Right lobe of liver (tissue), 6 donors: ENCODE data around the gene ZNRF4. TPM values are rescaled to one million over a fixed set of nuclear protein-coding genes. Genes with fewer than 3 reads are reported as not detected.
"Not testable (repeated sequence)": the region's sequence is repeated elsewhere in the genome, so short reads cannot be mapped to it uniquely, and the experiment has no call there.

Source experiments
- ATAC-seq, 4 donors: fragments of 200-7000 bp; cut with Tn5 transposase; one replicate each; pipeline ENCODE4 v1.9.1; 2020; ENCODE audit warnings: mild to moderate bottlenecking in 4 of 4, moderate library complexity in 4 of 4
- DNase-seq, 3 donors: peaks; one replicate each; pipeline ENCODE4 v3.0.0-alpha.2; 2020
- H3K27ac ChIP-seq, 3 donors: fragments of 200-600 bp; one replicate each; pipeline ENCODE4 v1.8.0; 2022
- H3K27me3 ChIP-seq, 2 donors: fragments of 200-600 bp; one replicate each; pipeline ENCODE4 v1.8.0; 2022
- H3K36me3 ChIP-seq, 4 donors: fragments of 200-600 bp; sonication (generic) in 1 of 4; one replicate each; pipeline versions ENCODE4 v1.5.1 to v1.8.0; 2017 to 2022; ENCODE audit warnings: control low read depth in 1 of 4
- H3K4me1 ChIP-seq, 4 donors: fragments of 200-600 bp; sonication (generic) in 1 of 4; one replicate each; pipeline versions ENCODE4 v1.5.1 to v1.8.0; 2017 to 2022; ENCODE audit warnings: control low read depth in 1 of 4
- H3K4me3 ChIP-seq, 3 donors: fragments of 200-600 bp; one replicate each; pipeline ENCODE4 v1.8.0; 2022
- H3K9me3 ChIP-seq, 4 donors: fragments of 200-600 bp; sonication (generic) in 1 of 4; one replicate each; pipeline versions ENCODE4 v1.5.1 to v1.8.0; 2017 to 2022; ENCODE audit warnings: control low read depth in 1 of 4
- POLR2A ChIP-seq: fragments of 450-650 bp; IDR thresholded peaks from one replicate; pipeline ENCODE4 v1.6.1; 2017; ENCODE audit warnings: antibody characterized with exemption, mild to moderate bottlenecking
- WGBS: methylation state at CpG from one replicate; pipeline ENCODE4 v1.1.6; 2018; ENCODE audit warnings: low coverage, low lambda C conversion rate; ENCODE audit not compliant: insufficient coverage; ENCODE audit errors: missing lambda C conversion rate; 5-methylcytosine and 5-hydroxymethylcytosine counted together
- intact Hi-C, 2 donors: fragments of 100-400 bp; cut with DNase I; formaldehyde crosslinking; loops; one replicate each; pipeline versions ENCODE4 v1.11.2 to v1.14.1; 2022
- total RNA-seq, 6 experiments: library from RNA; depleted of rRNA in 2 of 6; stranded (reverse); fragments of >200 nt in 2 of 6; fragmentation: NEBNext Ultra II Directional in 3 of 6; extraction: Animal tissue kit (Norgen Biotek cat#: 25700) in 3 of 6; gene quantifications; one replicate each; pipeline versions ENCODE4 v1.1.0 to v1.2.4, GENCODE V29; 2016 to 2023
- TF ChIP-seq, protein P1 (sequence below), 4 donors: fragments of 200-600 bp in 3 of 4; fragments of 450-650 bp in 1 of 4; IDR thresholded peaks; one replicate each; pipeline versions ENCODE4 v1.5.1 to v1.8.0; 2016 to 2022; ENCODE audit warnings: antibody characterized with exemption in 4 of 4, mild to moderate bottlenecking in 2 of 4
- donor health status: DM: no; HTN: yes; CAD: no.
- donor health status: DM: no; HTN: no; CAD: no.
- donor health status: DM: no; HTN: no; CAD: no.
- donor health status: DM: no; HTN: yes; CAD: no.
- donor health status: DM: no; HTN: yes; CAD: no.

The ZNRF4 gene
- total RNA-seq, 6 experiments from 2014 or later, result not detected

DNA sequence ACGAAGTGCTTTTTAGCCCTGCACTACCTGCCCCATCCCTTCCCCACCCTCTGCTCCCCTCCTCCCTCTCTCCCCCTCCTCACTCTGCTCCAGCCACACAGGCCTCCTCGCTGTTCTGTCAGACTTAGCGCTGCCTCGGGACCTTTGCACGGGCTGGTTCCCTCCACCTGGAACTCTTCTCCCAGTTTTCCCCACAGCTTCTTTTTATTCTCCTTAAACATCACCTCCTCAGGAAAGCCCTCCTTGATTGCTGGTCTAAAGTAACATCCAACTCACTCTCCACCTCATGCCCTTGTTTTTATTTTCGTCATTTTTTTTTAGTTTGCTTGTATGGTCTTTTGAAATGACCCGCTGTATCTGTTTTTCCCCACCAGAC is 19.6 kb upstream of the ZNRF4 start:
- DNase-seq (no peak), ATAC-seq (no peak)
- H3K4me1 ChIP-seq, result no peaks in the 10 kb centered on the region
- 68% methylated on average over 6 of the region's 7 CpGs for WGBS
- TF ChIP-seq POLR2A, result no peak
- TF ChIP-seq, protein P1, sequence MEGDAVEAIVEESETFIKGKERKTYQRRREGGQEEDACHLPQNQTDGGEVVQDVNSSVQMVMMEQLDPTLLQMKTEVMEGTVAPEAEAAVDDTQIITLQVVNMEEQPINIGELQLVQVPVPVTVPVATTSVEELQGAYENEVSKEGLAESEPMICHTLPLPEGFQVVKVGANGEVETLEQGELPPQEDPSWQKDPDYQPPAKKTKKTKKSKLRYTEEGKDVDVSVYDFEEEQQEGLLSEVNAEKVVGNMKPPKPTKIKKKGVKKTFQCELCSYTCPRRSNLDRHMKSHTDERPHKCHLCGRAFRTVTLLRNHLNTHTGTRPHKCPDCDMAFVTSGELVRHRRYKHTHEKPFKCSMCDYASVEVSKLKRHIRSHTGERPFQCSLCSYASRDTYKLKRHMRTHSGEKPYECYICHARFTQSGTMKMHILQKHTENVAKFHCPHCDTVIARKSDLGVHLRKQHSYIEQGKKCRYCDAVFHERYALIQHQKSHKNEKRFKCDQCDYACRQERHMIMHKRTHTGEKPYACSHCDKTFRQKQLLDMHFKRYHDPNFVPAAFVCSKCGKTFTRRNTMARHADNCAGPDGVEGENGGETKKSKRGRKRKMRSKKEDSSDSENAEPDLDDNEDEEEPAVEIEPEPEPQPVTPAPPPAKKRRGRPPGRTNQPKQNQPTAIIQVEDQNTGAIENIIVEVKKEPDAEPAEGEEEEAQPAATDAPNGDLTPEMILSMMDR (IDR thresholded peaks at IDR 0.05), result no peak
- no peaks in the 10 kb centered on the region for H3K36me3 ChIP-seq
- no peaks in the 10 kb centered on the region for H3K27me3 ChIP-seq
- H3K9me3 ChIP-seq, result no peaks in the 10 kb centered on the region
- H3K27ac ChIP-seq, result no peak overlapping the region
- no peak overlapping the region for H3K4me3 ChIP-seq
- intact Hi-C loops, result no loop called here

- intact Hi-C loops, result no loop called here
- TF ChIP-seq, protein P1 (IDR thresholded peaks at IDR 0.05), result no peak
- TF ChIP-seq POLR2A, result no peak
- ATAC-seq (peak in 1 of 4 donors; percentile 17), DNase-seq (no peak)
- Histone ChIP-seq H3K9me3 (no peaks in the 10 kb centered on the region), H3K36me3 (no peaks in the 10 kb centered on the region), H3K27ac (no peak overlapping the region), H3K4me3 (no peak overlapping the region), H3K4me1 (no peaks in the 10 kb centered on the region), H3K27me3 (no peaks in the 10 kb centered on the region)
- 2% methylated on average over 30 of the region's 41 CpGs for WGBS
Observed at GRCh38 chr19:5436106-5436947, 18.9 kb upstream of the ZNRF4 start.

- Histone ChIP-seq H3K36me3 (no peaks in the 10 kb centered on the region), H3K4me3 (no peak overlapping the region), H3K9me3 (no peaks in the 10 kb centered on the region), H3K27me3 (no peaks in the 10 kb centered on the region), H3K27ac (no peak overlapping the region), H3K4me1 (no peaks in the 10 kb centered on the region)
- no peak for TF ChIP-seq POLR2A
- TF ChIP-seq, protein P1 (IDR thresholded peaks at IDR 0.05), result no peak
- intact Hi-C loops, result no loop called here
- ATAC-seq, result no peak
- WGBS, result 0% methylated on average over 3 of the region's 15 CpGs
- DNase-seq, result no peak
Observed at GRCh38 chr19:5436948-5437306, 18.3 kb upstream of the ZNRF4 start.

DNA sequence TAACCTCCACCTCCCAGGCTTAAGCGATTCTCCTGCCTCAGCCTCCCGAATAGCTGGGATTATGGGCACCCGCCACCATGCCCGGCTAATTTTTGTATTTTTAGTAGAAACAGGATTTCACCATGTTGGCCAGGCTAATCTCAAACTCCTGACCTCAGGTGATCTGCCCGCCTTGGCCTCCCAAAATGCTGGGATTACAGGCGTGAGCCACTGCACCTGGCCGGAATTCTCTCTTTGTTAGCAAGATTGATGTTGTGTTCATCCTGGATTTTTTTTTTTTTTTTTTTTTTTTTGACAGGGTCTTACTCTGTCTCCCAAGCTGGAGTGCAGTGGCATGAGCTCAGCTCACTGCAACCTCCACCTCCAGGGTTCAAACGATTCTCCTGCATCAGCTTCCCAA is 16.5 kb upstream of the ZNRF4 start:
- H3K27me3 ChIP-seq, DNase-seq, ATAC-seq, H3K36me3 ChIP-seq, intact Hi-C loops, H3K27ac ChIP-seq, H3K4me1 ChIP-seq, H3K9me3 ChIP-seq, H3K4me3 ChIP-seq: not testable (repeated sequence)
- WGBS, result 73% methylated on average over 6 of the region's 8 CpGs

- no peak for DNase-seq
- Histone ChIP-seq H3K27me3 (no peaks in the 10 kb centered on the region), H3K4me3 (no peak overlapping the region), H3K9me3 (no peaks in the 10 kb centered on the region), H3K36me3 (no peaks in the 10 kb centered on the region), H3K4me1 (no peaks in the 10 kb centered on the region), H3K27ac (no peak overlapping the region)
- ATAC-seq, result no peak
- TF ChIP-seq, protein P1 (IDR thresholded peaks at IDR 0.05), result no peak
- TF ChIP-seq POLR2A, result no peak
- intact Hi-C loops, result no loop called here
Observed at GRCh38 chr19:5439452-5439851, 15.8 kb upstream of the ZNRF4 start.
